Stimulated activated CD8-positive, alpha-beta memory T cell treated with anti-CD3 and anti-CD28 coated beads, Interleukin-12 subunit alpha, Interleukin-12 subunit beta, amount 100 ng/mL, for 4 hours (primary cell): ENCODE data around the gene C1orf198.

Source experiments
- DNase-seq: peaks from one replicate; pipeline ENCODE4 v3.0.0-alpha.2; 2020; ENCODE audit warnings: low read depth

C1orf198 gene

DNA sequence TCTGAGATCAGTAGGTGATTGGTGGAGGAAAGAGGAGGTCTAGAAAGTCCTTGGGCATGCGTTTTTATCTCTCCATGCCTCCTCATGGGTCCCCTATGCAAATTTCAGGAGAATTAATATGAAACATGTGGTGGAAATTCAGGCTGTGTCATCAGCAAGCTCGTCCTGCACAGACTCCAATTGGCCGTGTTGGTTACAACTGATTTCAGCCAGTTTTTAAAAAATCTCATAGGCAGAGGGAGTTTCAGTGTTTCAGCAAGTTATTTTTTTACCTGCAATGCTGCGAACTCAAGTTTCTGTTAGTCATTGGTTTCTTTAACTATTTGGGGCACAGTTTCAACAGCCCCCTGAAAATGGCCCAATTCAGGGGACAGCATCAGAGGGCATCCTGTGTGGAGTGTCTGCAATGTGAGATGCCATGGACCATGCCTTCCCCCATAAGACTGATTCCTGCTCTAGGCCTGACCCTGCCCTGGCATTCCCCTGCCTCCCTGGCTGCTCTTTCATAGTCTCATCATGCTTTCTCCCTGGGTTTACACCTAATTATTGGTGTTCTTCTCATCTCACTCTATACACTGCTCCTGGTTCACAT, 59.9 kb downstream of the C1orf198 start:
- DNase-seq: no peak

DNA sequence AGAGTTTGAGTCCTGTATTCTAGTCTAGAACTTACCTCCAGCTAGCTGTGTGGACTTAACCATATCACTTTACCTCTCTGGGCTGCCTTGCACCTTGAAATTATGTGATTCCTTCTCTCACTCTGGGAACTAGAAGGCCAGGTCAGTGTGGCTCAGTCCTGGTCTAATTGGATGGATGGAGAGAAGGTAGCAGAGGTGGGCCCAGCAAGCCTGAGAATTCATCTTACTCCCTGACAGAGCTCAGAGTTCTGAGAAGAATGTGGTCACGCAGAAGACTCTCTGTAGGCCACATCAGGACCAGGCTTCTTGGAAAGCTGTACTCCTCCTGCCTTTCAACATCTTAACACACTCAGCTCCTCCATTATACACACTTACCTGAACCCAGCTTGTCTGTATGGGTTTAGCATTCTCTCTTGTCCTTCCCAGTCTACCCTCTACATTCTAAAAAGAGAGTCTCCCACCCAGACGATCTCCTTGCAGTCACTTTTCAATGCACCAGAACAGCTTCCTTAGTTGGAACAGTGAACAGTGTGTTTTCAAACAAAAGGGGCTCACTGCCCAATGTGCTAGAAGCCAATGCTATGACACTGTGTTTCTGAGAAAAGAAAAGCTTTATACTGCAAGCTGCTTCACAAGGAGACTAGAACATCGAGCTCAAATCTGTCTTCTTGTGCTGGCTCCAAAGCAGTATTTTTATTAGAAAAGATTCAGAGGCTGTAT, 60.6 kb downstream of the C1orf198 start:
- no peak for DNase-seq

DNA sequence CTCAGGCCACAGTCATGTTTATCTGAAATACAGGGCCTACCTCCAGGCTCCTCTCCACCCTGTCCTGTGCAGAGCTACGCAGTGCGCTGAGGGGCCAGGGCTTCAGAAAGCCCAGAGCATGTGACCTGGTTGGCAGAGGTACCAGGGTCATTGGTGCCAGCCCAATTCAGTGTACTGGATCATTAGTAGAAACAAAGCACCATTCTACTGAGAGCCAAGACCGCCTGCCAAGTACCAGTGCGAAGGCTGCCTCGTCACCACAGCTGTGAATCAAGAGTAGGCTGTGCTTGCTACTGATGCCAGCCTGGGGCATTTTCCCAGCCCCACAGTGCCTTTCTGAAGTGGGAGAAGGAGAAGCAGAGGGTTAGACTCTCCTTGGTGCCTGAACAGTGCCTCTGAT, 61.3 kb downstream of the C1orf198 start:
- DNase-seq: no peak

DNA sequence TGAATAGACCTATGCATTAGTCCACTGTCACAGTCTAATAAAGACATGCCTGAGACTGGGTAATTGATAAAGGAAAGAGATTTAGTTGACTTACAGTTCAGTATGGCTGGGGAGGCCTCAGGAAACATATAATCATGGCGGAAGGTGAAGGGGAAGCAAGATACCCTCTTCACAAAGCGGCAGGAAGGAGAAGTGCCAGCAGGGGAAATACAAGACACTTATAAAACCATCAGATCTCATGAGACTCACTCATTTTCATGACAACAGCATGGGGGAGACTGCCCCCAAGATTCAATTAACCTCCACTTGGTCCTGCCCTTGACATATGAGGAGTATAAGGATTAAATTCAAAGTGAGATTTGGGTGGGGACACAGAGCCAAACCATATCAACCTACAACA, 61.8 kb downstream of the C1orf198 start:
- DNase-seq: no peak

DNA sequence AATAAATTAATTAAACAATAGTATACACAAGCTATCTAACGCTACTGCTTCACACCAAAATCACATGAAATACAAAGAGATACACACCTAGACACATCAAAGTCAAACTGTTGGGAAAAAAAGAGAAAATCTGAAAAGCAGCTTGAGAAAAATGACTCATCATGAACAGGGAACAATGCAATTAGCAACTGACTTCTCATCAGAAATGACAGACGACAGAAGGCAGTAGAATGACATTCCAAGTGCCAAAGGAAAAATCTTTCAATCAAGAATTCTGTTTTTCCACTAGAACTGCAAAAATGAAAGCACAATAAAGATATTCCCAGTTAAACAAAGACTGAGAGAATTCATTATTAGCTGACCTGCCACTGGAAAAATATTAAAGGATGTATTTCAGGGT, 63.9 kb downstream of the C1orf198 start:
- DNase-seq: no peak

DNA sequence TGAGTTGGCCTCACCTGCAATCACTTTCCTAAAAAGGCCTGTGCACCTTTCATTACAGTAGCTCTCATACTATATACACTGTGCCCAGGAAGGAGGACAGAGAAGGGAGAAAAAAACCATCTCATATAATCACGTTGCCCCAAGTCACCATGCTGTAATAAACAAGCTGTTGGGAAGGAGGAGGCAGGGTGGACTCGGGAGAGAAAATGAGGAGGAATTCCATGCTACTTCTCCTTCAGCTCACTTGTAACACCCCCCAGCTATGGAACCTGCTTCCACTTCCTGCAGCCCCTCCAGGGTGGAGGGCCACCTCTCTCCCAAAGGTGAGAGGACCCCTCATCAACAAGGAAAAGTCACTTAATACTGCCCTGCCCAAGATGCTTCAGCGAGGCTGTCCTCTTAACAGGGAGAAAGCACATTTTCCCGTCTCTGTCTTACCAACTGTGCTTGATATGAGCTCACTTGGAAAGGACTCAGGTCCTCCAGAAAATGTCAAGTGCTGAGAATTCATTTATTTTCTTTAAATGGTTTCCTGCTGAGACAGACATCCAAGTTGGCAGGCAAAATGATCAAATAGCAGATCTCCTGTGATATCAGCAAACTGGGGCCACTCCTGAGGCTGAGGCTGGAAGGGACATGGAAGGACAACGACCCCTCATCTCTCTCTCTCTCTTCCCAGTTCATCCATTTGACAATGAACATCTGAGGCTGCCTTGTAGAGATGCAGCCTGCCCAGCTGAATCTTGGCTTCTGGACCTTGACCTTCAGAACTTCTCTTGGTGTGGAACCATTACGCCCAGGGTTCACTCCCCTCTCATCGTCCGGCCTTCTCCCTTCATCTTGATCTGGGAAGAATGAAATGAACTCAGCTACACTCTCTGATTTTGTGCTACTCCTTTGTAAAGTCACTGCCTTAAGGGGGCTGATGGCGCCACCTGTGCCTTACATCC, 67.2 kb downstream of the C1orf198 start:
- DNase-seq: no peak

DNA sequence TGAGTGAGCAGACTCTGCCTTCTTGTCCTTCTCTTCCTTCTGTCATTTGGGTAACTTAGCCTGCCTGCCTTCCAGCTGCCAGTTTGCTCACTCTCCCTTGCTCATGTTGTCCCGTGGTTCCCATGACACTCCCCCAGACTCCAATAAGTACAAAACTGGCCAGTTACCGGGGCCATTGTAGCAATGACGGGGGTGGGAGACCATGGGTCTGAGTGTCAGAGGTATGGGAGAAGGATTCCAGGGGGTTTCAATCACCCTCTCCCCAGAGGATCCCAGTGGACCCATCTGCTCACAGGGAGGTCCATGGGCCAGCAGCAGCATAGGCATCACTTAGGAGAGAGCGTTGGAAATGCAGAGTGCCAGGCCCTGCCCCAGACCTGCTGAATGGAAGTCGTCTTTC, 69.8 kb downstream of the C1orf198 start:
- no peak for DNase-seq

DNA sequence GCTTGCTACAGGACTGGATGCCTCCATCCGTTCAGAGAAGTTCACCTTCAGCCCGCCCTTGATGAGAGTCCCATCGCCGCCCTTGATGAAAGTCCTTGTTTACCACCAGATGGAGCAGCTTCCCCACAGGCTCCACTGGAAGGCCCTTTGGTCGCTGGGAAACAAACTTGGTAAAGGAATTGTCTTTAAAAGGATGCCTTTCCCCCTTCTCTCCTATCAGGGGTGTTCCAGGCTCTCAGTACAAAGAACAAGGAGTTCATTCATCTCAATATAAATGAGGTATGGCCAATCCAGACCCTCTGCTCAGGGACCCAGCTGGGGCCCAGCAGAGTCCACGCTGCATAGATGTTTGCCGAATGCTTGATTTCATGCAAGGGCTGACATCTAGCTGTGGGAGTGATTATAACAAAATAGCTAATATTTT, 70.4 kb downstream of the C1orf198 start:
- no peak for DNase-seq

DNA sequence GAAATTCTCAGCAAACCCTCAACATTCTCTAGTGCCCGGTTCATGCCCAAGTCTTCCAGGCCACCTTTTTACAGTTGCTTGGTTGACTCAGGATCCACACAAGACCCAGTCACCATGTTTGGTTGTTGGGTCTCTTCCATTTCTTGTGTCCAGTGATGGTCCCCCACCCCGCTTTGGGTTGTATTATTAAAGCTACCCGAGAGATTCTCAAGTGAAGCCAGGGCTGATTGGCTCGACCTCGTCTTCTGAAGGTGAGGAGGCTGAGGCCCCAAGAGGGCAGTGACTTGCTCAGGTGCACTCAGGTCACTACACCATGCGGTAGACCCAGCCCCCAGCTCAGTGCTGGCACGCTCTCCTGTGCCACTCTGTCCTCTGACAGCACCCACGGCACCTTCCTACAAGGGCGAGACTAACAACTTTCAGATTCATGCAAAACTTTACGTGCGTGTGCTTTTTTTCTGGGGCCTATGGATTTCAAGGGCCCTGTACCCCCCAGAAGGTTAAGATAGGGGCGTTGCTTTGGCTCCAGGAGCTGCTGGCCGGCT, 70.9 kb downstream of the C1orf198 start:
- no peak for DNase-seq

DNA sequence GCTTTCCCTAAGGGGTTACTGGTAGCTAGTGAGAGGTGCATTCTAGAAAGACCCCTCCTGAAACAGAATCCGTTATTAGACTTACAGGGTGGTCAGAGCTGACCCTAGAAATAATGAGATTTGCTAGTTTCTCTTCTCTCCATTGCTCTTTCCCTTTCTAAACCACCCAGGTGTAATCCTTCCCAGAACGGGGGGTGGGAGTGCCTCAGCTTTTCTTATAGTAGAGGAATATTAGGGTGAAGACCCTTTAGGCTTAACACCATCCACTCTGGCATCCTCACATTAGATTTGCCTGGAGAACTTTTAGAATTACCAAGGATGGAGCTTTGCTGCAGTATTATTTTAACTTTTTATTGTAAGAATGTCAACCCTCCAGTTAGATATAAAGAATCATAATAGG, 71.7 kb downstream of the C1orf198 start:
- no peak for DNase-seq

DNA sequence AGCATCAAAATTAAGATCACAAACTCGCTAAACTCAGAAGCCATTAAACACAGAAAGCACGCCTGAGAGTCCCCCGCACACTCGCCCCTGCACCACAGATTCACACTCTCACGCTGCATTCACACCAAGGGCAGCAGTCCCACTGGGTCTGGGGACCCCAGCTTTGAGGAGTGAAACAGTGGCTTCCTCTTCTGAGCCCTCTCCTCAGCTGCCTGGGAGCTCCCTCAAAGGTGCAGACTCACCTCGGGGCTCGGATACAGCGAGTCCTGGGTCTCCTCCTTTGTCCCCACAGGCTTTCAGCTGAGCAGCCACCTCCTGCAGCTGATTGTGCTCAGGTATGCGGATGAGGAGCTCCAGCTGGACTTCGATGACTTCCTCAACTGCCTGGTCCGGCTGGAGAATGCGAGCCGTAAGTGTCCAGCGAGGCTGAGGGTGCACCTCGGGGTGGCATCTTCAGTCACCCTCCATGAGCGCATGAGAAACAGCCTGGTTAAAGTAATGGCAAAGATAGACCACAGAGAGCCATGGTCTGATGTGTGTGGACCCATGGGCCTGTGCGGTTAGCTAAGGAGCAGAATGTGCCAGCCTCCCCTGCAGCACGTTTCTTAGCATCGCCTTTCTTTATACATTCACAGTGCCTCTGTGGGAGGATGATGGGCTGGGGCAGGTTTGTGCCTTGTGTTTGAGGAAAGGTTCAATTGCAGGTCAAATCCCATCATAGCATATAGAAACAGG, 73.3 kb downstream of the C1orf198 start:
- no peak for DNase-seq

DNA sequence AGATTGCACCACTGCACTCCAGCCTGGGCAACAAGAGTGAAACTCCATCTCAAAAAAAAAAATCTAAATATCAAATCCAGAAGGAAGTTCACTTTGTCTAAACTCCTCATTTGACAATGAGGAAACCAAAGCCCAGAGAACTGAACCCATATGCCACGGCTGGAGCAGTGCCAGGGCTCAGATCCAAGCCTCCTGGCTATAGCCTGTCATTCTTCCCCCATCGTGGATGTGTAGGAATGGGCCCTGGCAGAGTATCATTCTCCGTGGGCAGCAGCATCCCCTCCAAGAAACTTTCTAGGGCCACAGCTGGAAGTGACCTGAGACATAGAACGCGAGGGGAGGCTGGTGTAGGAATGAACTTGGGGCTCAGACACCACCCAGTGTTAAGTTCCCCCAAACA, 73.9 kb downstream of the C1orf198 start:
- DNase-seq: no peak

DNA sequence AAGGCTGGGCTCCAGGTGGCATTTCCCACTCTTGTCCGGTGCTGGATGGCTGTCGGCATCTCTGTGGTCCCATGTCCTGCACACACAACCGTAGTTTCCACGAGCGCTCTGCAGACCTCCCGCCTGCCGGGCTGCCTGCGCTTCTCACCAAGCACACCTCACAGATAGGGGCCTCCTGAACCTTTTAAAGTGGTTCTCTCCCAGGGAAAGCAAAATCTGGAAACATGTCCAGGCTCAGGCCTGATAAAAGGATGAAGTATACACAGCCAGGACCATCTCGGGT, 74.9 kb downstream of the C1orf198 start:
- no peak for DNase-seq

DNA sequence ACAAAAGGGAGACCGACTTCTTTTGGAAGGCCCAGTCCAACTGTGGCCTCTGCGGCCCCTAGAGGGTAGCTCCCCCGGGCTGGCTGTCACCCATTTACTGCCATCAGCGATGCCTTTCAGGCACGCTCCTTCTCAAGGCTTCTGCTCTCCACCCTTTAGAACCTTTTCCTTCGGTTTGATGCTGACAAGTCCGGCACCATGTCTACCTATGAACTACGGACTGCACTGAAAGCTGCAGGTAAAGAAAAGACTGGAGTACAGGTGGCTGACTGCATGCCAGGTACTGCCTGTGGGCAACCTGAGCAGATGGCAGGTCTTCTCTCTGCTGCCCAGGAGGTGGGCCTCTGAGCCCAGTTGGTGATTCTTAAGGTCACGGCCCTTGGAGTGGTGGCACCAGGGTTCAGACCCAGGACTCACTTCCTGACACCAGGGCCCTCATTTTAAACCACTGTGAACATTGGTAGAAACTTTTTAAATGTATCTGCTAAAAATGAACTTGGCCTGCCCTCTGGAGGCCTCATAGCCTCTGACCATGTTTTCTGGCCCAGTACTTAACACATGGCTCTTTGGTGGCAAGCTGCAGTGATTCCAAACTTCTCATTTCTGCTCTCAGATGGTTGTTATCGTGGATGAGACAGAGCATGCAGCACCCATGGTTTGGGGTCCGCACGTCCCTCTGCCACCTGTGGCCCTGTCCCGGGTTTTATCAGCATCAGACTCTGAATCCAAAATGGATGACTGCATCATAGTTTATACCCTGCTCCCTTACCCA, 75.4 kb downstream of the C1orf198 start:
- DNase-seq: no peak

DNA sequence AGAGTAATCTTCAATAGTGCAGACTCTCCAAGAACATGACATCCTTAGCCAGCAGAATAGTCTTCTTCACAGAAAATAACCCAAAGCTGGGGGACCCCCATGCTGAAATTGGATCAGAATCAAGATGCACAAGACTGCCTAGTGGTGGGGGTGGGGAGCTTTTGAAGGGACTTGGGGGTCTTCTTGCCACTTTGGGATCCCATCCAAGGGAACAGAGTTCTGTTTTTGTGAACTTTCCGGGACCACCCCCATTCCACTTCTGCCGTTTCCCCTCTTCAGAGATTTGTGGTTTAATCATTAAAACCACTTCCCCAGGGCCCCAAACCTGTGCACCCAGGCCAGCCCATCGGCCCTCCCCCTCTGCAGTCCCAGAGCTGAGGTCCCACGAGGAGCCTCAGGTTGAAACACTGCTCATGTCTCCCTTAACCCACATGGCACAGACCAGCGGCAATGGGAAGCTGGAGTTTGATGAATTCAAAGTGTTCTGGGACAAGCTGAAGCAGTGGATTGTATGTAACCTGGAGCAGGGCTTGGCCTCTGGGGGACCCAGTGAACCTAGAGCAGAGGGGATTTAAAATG, 76.2 kb downstream of the C1orf198 start:
- DNase-seq: no peak

DNA sequence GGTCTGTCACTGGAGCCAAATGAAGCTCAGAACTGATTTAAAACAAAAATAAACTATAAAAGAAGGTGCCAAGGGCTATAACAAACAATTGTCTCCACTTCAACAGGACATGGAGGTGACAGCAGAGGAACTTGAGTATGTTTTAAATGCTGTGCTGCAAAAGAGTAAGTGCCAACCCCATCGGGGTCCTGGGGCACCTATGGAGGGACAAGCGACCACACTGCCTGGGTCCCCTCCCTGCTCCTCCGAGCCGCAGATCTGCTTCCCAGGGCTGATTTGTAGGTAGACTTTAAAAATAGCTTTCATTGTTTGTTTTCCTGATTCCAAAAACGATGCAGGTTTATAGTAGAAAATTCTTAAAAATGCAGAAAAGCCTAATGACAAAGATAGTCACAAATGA, 78.3 kb downstream of the C1orf198 start:
- no peak for DNase-seq

DNA sequence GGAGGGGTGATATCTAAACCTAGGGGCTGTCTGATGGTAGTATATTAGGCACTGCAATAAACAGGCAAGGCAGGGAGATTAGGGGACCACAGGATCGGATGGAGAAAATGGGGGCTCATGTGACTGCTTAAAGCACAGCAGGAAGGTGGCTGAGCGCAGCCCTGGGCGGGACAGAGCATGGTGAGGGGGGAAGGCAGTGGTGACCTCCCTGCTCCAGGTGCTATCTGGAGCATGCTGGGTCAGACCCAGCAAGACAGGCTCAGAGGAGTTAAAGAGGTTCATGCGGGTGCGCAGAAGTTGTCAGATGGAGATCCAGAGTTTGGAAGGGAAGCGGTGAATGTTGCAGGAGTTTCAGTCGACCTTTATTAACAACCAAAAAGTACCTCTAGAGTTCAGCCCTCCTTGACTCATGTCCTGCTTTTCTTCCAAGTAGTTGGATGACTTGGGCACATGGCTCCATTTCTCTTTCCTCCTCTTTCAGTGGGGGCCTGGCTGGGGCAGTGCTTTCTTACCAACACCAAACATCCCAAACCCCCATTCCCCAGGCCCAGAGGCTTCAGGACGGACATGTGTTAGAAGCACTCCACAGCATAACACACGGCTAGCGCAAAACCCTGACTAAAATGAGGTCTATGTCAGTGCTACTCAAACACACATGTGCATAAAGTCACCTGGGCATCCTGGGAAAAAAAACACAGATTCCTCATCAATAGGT, 79.6 kb downstream of the C1orf198 start:
- no peak for DNase-seq

DNA sequence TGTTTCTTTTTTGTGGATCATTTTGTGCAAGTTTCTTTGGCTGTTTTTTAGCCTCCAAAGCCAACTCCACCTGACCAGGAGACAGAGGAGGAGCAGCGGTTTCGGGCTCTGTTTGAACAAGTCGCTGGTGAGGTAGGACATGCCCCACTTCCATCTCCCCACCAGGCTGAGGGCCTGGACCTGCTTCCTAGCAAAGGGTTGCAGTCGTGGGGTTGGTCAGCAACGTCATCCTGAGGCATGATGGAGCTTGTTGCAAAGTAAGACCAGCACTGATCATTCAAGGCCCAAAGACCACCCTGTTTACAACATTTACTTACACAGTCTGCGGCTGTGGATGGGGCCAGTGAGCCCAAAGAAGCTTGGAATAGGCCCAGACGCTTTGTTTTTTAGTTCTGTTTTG, 80.8 kb downstream of the C1orf198 start:
- DNase-seq: no peak
